ENCODE measurements around the gene GPATCH8.

GRCh38 chr17:44378171-44378705, 125.0 kb downstream of the GPATCH8 start:
- TF ChIP-seq, protein P1, sequence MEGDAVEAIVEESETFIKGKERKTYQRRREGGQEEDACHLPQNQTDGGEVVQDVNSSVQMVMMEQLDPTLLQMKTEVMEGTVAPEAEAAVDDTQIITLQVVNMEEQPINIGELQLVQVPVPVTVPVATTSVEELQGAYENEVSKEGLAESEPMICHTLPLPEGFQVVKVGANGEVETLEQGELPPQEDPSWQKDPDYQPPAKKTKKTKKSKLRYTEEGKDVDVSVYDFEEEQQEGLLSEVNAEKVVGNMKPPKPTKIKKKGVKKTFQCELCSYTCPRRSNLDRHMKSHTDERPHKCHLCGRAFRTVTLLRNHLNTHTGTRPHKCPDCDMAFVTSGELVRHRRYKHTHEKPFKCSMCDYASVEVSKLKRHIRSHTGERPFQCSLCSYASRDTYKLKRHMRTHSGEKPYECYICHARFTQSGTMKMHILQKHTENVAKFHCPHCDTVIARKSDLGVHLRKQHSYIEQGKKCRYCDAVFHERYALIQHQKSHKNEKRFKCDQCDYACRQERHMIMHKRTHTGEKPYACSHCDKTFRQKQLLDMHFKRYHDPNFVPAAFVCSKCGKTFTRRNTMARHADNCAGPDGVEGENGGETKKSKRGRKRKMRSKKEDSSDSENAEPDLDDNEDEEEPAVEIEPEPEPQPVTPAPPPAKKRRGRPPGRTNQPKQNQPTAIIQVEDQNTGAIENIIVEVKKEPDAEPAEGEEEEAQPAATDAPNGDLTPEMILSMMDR (conservative IDR thresholded peaks at IDR 0.05; ENCODE audit: low read depth, low read length) = no peak
- no peak for TF ChIP-seq EZH2 (IDR thresholded peaks at IDR 0.05; ENCODE audit: low read length, unreplicated experiment)
- TF ChIP-seq EZH2phosphoT487 (IDR thresholded peaks at IDR 0.05; ENCODE audit: borderline replicate concordance, low read length) = no peak

All from PC-3 (cell line).